ENCODE data around the gene SOCS2.
A peak's percentile ranks its signal among the peaks of the same experiment; 100 is the strongest.

DNA sequence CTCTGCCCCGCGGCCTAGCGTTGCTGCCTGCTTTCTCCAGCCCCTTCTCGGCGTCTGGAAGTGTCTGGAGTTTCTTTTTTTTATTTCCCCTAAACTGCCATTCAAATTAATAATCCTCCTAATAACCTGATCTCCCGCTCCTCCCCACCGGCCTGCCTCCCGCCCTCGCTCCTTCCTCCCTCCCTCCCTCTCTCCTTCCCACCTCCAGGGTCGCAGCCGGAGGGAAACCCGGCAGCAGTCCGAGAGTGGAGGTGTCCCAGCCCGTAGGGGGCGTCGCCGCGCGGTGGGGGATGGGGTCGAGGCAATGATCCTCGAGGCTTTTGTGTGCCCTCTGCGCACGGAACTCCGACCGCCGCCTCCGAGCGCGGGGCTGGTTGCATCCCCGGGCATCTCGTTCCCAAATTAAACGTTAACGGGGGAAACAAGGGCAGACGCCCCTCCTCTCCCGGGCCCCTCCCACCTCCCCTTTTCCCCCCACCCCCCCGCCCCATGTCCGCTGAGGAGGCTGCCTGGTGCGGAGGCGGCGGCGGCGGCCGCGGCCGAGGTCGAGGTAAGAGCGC is 1.0 kb upstream of the SOCS2 start:
- no peak for TF ChIP-seq POLR2A (IDR thresholded peaks at IDR 0.05)
- TF ChIP-seq, protein P1, sequence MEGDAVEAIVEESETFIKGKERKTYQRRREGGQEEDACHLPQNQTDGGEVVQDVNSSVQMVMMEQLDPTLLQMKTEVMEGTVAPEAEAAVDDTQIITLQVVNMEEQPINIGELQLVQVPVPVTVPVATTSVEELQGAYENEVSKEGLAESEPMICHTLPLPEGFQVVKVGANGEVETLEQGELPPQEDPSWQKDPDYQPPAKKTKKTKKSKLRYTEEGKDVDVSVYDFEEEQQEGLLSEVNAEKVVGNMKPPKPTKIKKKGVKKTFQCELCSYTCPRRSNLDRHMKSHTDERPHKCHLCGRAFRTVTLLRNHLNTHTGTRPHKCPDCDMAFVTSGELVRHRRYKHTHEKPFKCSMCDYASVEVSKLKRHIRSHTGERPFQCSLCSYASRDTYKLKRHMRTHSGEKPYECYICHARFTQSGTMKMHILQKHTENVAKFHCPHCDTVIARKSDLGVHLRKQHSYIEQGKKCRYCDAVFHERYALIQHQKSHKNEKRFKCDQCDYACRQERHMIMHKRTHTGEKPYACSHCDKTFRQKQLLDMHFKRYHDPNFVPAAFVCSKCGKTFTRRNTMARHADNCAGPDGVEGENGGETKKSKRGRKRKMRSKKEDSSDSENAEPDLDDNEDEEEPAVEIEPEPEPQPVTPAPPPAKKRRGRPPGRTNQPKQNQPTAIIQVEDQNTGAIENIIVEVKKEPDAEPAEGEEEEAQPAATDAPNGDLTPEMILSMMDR (IDR thresholded peaks at IDR 0.05) = peak in 3 of 5 experiments; percentile 17 to 33 (median 23)
- no peak for TF ChIP-seq EP300 (IDR thresholded peaks at IDR 0.05; ENCODE audit: low read depth)
